ENCODE measurements around the gene MT1E. TPM values are rescaled to one million over a fixed set of nuclear protein-coding genes. Genes with fewer than 3 reads are reported as not detected.
"Not testable (repeated sequence)": the region's sequence is repeated elsewhere in the genome, so short reads cannot be mapped to it uniquely, and the experiment has no call there.

The MT1E gene
- polyA plus RNA-seq, 1 donor, result 96.6 TPM

GRCh38 chr16:56672171-56672570 lies 46.6 kb downstream of the MT1E start:
- peaks cover 58% of the 10 kb centered on the region for H3K27me3 ChIP-seq (ENCODE audit: control insufficient read depth, insufficient read depth, low read length)
- not testable (repeated sequence) for H3K27ac ChIP-seq (ENCODE audit: low read length)
- no CpG with 5 or more reads among the region's 3 CpGs for WGBS (ENCODE audit: insufficient coverage, low lambda C conversion rate)

GRCh38 chr16:56672761-56673536 lies 47.4 kb downstream of the MT1E start:
- H3K27me3 ChIP-seq (ENCODE audit: control insufficient read depth, insufficient read depth, low read length), result peaks cover 54% of the 10 kb centered on the region
- whole genome bisulfite sequencing (ENCODE audit: insufficient coverage, low lambda C conversion rate), result no CpG with 5 or more reads among the region's 11 CpGs
- no peaks in the 10 kb centered on the region for H3K36me3 ChIP-seq (ENCODE audit: control insufficient read depth, insufficient read depth, low read length)

More at GRCh38 chr16:56672171-56672570, 46.6 kb downstream of the MT1E start:
- H3K36me3 ChIP-seq (ENCODE audit: control insufficient read depth, insufficient read depth, low read length); H3K9me3 ChIP-seq (ENCODE audit: control insufficient read depth, low read depth, low read length); H3K4me3 ChIP-seq (ENCODE audit: low read length); DNase-seq: not testable (repeated sequence)
- H3K4me1 ChIP-seq (ENCODE audit: control insufficient read depth, insufficient read depth, low read length), result peaks cover 14% of the 10 kb centered on the region

GRCh38 chr16:56673921-56674320 lies 48.3 kb downstream of the MT1E start:
- H3K27ac ChIP-seq (ENCODE audit: low read length), result no peak overlapping the region
- no peaks in the 10 kb centered on the region for H3K9me3 ChIP-seq (ENCODE audit: control insufficient read depth, low read depth, low read length)
- DNase-seq, result peak in 1 of 2 donors; percentile 45
- 0% methylated on average over 4 of the region's 12 CpGs for WGBS (ENCODE audit: insufficient coverage, low lambda C conversion rate)
- H3K27me3 ChIP-seq (ENCODE audit: control insufficient read depth, insufficient read depth, low read length), result peaks cover 45% of the 10 kb centered on the region
- peaks cover 6% of the 10 kb centered on the region for H3K4me1 ChIP-seq (ENCODE audit: control insufficient read depth, insufficient read depth, low read length)
- no peaks in the 10 kb centered on the region for H3K36me3 ChIP-seq (ENCODE audit: control insufficient read depth, insufficient read depth, low read length)
- no peak overlapping the region for H3K4me3 ChIP-seq (ENCODE audit: low read length)

More at GRCh38 chr16:56672761-56673536, 47.4 kb downstream of the MT1E start:
- Histone ChIP-seq H3K4me3 (ENCODE audit: low read length) (no peak overlapping the region), H3K27ac (ENCODE audit: low read length) (no peak overlapping the region), H3K4me1 (ENCODE audit: control insufficient read depth, insufficient read depth, low read length) (peaks cover 14% of the 10 kb centered on the region), H3K9me3 (ENCODE audit: control insufficient read depth, low read depth, low read length) (no peaks in the 10 kb centered on the region)
- DNase-seq, result no peak

- WGBS (ENCODE audit: insufficient coverage, low lambda C conversion rate), result 60% methylated on average over 1 of the region's 6 CpGs
- peaks cover 39% of the 10 kb centered on the region for H3K27me3 ChIP-seq (ENCODE audit: control insufficient read depth, insufficient read depth, low read length)
- H3K4me3 ChIP-seq (ENCODE audit: low read length); H3K36me3 ChIP-seq (ENCODE audit: control insufficient read depth, insufficient read depth, low read length); H3K27ac ChIP-seq (ENCODE audit: low read length); H3K9me3 ChIP-seq (ENCODE audit: control insufficient read depth, low read depth, low read length); DNase-seq; H3K4me1 ChIP-seq (ENCODE audit: control insufficient read depth, insufficient read depth, low read length): not testable (repeated sequence)
Measured at GRCh38 chr16:56674570-56674969, 49.0 kb downstream of the MT1E start.

- Histone ChIP-seq H3K36me3 (ENCODE audit: control insufficient read depth, insufficient read depth, low read length) (no peaks in the 10 kb centered on the region), H3K27ac (ENCODE audit: low read length) (no peak overlapping the region), H3K9me3 (ENCODE audit: control insufficient read depth, low read depth, low read length) (no peaks in the 10 kb centered on the region), H3K4me1 (ENCODE audit: control insufficient read depth, insufficient read depth, low read length) (no peaks in the 10 kb centered on the region), H3K27me3 (ENCODE audit: control insufficient read depth, insufficient read depth, low read length) (peaks cover 28% of the 10 kb centered on the region), H3K4me3 (ENCODE audit: low read length) (peak overlapping the region; percentile 54)
- no CpG with 5 or more reads among the region's 32 CpGs for WGBS (ENCODE audit: insufficient coverage, low lambda C conversion rate)
- DNase-seq, result peak in 1 of 2 donors; percentile 67
Measured at GRCh38 chr16:56675685-56676210, 50.2 kb downstream of the MT1E start.

Other genes starting within 250 kb of the MT1E start
- 85.9 TPM for gene AMFR, start 200.2 kb upstream of the MT1E start, polyA plus RNA-seq
- gene NUDT21, start 174.4 kb upstream of the MT1E start, polyA plus RNA-seq, result 112 TPM
- gene OGFOD1, start 174.2 kb upstream of the MT1E start, polyA plus RNA-seq, result 37.6 TPM
- gene BBS2, start 105.8 kb upstream of the MT1E start, polyA plus RNA-seq, result 31.2 TPM
- gene MT4, start 60.7 kb upstream of the MT1E start, polyA plus RNA-seq, result not detected
- 0.97 TPM for gene MT3, start 36.3 kb upstream of the MT1E start, polyA plus RNA-seq
- 115 TPM for gene MT2A, start 17.2 kb upstream of the MT1E start, polyA plus RNA-seq
- gene MT1M, start 6.9 kb downstream of the MT1E start, polyA plus RNA-seq, result 2.5 TPM
- 0.31 TPM for gene MT1A, start 12.9 kb downstream of the MT1E start, polyA plus RNA-seq
- gene MT1B, start 26.1 kb downstream of the MT1E start, polyA plus RNA-seq, result not detected
- gene MT1F, start 32.2 kb downstream of the MT1E start, polyA plus RNA-seq, result 77.0 TPM
- gene MT1G, start 42.3 kb downstream of the MT1E start, polyA plus RNA-seq, result 919 TPM
- 391 TPM for gene MT1H, start 44.0 kb downstream of the MT1E start, polyA plus RNA-seq
- gene MT1X, start 56.7 kb downstream of the MT1E start, polyA plus RNA-seq, result 112 TPM
- 40.4 TPM for gene NUP93, start 104.3 kb downstream of the MT1E start, polyA plus RNA-seq
- gene SLC12A3, start 239.4 kb downstream of the MT1E start, polyA plus RNA-seq, result 0.21 TPM